GM21515 (cell line): ENCODE data around the gene YIPF2.
"Not testable (repeated sequence)": the region's sequence is repeated elsewhere in the genome, so short reads cannot be mapped to it uniquely, and the experiment has no call there.

Source experiments
- ATAC-seq: cut with Tn5 transposase; IDR thresholded peaks from one replicate; pipeline ENCODE4 v1.9.1; 2021; ENCODE audit not compliant: unreplicated experiment

Gene YIPF2

GRCh38 chr19:10928563-10929401, at the start of gene YIPF2, which contains the start of gene TIMM29:
Gene YIPF2, minus strand, starts transcription at chr19:10928639. Its CDS starts 229 bp downstream, at chr19:10928410.
Gene TIMM29, plus strand, starts transcription at chr19:10928811. Its CDS starts 12 bp downstream, at chr19:10928823.
- peak; percentile 68 for ATAC-seq

DNA sequence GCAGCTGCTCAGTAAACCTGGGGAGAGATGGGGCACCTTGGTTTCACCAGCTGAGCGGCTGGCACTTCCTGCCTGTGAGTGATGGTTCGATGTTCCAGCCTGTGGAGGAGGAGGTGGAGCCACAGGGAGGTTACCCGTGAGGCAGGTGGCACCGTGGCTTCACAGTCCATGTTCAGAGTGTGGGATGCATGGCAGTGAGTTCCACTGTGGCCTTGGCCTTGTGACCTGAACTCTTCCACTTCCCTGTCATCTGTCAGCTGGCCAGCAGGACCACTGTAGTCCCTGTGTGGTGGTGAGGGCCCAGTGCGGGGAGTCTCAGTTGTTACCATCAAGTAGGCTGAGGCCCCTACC, 49.3 kb upstream of the YIPF2 start:
- no peak for ATAC-seq

DNA sequence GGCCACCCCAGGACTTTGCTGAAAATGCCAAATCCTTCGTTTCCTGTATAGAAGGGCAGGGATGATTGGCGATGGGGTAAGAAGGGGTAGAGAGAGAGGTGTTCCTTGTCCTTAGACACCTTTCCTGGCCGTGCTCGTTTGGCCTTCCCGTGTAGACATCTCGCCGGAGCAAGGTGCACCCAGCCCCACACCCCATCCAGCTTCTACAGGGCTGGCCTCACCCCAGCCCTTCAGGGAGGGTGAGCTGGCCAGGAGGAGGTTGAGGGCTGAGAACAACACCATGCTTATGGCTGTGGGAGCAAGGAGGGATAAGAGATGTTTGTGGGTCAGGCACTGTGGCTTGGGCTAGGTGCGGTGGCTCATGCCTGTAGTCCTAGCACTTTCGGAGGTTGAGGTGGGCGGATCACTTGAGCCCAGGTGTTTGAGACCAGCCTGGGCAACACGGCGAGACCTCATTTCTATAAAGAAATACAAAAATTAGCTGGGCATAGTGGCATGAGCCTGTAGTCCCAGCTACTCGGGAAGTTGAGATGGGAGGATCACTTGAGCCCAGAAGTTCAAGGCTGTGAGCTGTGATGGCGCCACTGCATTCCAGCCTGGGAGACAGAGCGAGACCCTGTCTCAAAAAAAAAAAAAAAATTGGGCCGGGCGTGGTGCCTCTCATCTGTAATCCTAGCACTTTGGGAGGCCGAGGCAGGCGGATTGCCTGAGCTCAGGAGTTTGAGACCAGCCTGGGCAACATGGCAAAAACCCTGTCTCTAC, 47.9 kb upstream of the YIPF2 start:
- no peak for ATAC-seq

DNA sequence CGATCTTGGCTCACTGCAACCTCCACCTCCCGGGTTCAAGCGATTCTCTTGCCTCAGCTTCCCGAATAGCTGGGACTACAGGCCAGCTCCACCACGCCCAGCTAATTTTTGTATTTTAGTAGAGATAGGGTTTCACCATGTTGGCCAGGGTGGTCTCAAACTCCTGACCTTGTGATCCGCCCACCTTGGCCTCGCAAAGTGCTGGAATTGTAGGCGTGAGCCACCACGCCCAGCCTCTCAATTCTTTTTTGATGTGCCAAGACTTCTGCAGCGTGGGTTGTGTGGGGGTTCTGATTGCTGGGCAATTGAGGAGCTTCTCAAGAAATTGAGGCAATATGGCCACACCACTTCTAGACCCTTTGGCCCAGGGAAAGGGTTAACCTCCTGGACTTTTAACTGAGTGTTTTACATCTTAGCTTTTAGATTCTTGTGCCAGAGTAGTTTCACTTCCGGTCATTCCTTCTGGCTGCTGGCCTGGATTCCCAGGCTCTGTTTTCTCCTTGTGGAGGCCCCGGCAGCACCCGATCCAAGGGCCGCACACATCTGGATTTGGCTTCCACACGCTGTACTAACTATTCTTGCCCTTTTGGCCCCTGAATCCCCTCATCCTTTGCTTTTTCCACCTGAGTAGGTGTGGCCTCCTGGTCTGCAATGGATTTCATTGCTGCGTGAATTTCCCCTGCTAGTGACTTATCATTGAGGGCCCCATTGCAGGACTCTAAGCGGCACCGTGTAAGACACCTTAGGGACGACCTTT, 47.1 kb upstream of the YIPF2 start:
- no peak for ATAC-seq

GRCh38 chr19:10971107-10971726, 42.8 kb upstream of the YIPF2 start:
- no peak for ATAC-seq

DNA sequence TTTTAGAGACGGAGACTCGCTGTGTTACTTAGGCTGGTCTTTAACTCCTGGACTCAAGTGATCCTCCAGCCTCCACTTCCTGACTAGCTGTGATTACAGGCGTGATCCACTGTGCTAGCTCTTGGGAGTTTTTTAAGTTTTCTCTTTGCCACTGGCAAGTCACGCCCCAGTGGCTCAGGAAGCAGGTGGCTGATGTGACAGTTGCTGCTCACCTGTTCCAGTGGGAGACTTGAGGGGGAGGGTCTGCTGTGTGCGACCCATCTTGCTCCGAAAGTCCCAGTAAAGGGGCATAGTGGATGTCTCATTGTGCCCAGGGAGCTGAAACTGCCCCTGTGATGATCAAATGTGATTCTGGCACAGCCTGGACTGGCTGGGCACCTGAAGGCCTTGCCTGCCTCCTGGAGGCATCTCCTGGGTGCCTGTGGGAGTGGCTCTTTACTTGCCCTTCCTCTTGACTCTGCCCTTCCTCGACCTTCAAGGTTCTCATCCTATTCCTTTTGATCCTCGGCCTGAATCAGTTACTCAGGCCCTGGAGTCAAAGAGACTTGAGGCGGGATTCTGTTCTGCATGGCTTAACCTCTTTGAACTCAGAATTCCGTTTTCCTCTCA, 40.2 kb upstream of the YIPF2 start:
- no peak for ATAC-seq

DNA sequence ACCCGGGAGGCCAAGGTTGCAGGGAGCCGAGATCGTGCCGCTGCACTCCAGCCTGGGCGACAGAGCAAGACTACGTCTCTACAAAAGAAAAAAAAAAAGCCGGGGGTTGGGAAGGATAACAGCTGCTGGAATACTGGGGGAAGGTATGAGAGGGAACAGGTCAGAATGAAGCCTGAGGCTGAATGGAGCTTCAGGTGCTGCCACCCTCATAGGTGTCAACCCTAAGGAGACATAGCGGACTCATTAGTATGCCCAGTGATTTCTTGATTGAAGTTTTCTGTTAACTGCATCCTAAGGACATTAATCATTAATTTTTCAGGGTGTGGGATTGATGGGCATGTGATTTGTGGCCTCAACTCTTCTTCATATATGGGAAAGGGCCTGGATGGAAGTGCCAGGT, 38.4 kb upstream of the YIPF2 start:
- no peak for ATAC-seq

GRCh38 chr19:10965398-10965797, 37.0 kb upstream of the YIPF2 start:
- ATAC-seq, result no peak

DNA sequence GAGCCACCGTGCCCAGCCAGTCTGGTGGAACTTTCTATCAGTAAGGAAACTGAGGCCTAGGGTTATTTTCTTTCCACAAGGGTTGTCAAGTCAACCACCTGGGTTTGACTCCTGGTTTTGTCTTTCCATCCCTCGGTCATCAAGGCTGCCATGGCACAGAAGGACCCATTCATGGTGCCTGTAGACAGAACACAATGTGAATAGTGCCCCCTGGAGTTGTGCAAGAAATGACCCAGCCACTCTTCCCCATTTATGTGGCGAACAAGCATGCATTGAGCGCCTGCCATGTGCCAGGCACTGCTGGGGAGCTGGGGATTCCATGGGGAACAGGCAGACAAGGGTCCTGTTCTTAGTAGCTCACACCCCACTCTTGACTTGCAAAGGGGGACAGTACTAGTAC, 36.5 kb upstream of the YIPF2 start:
- ATAC-seq, result no peak

DNA sequence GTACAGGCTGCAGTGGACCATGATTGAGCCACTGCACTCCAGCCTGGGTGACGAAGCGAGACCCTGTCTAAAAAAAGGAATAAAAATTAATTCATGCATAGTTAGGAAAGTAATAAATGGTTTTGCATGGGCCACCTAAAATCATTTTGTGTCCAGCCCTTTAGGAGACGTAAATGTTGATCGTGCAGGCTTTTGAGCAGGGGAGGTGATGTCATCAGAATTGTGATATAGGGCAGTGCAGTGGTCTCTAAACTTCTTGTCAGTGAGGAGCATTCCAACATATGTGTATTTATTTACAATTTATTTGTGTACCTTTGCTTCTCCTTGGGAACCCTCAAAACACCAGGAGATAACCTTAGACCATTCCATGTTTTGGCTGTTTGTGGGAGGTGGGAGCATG, 35.4 kb upstream of the YIPF2 start:
- no peak for ATAC-seq

DNA sequence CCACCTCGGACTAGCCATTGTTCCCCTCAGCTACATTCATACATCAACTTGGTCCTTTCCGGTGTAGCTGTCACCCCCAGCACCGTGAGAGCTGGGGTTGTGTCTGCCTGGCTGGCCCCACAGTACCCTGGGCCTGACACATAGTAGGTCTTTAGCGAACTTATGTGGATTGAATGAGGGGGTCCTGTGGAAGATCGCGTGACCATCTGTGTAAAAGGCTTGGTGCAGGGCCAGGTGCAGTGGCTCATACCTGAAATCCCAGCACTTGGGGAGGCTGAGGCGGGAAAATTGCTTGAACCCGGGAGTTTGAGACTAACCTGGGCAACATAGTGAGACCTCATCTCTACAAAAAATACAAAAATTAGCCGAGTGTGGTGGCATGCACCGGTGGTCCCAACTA, 34.4 kb upstream of the YIPF2 start:
- ATAC-seq, result no peak

- ATAC-seq, result peak; percentile 20
Measured at GRCh38 chr19:10961073-10961860, 32.8 kb upstream of the YIPF2 start.

GRCh38 chr19:10960314-10961072, 32.1 kb upstream of the YIPF2 start, which contains the start of gene SMARCA4:
Gene SMARCA4, plus strand, starts transcription at chr19:10961030. Its CDS starts 23,122 bp downstream, at chr19:10984152.
- ATAC-seq, result peak; percentile 76

- ATAC-seq, result not testable (repeated sequence)
Measured at GRCh38 chr19:10959277-10959968, 31.0 kb upstream of the YIPF2 start.

DNA sequence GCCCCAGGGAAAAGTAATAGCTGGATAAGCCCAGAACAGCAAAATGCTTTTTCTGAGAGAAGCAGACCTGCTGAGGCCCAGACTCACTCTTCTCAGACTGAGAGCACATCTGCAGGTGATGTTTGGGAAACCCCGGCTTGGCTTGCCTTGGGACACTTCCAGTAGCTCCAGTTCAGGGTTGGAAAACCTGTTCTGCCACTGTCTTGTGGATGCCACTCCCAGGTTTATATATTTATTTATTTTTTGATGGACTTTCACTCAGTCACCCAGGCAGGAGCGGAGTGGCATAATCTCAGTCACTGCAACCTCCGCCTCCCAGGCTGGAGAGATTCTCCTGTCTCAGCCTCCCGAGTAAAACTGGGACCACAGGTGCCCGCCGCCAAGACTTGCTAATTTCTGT, 24.4 kb upstream of the YIPF2 start:
- ATAC-seq, result no peak

- no peak for ATAC-seq
Measured at GRCh38 chr19:10946958-10947657, 18.7 kb upstream of the YIPF2 start.

GRCh38 chr19:10945264-10945663, 16.8 kb upstream of the YIPF2 start:
- ATAC-seq, result no peak

GRCh38 chr19:10943412-10943811, 15.0 kb upstream of the YIPF2 start:
- not testable (repeated sequence) for ATAC-seq
